Lung (tissue), 12 donors: ENCODE results near the gene CAST. TPM values are rescaled to one million over a fixed set of nuclear protein-coding genes. Genes with fewer than 3 reads are reported as not detected.

Source experiments
- ATAC-seq: fragments of 200-7000 bp; cut with Tn5 transposase; one replicate; pipeline ENCODE4 v1.9.1; 2020; ENCODE audit warnings: moderate number of reproducible peaks; ENCODE audit not compliant: insufficient read depth, low FRiP score
- DNase-seq, 3 donors: peaks; one replicate each; pipeline ENCODE4 v3.0.0-alpha.2; 2013 to 2017
- H3K27ac ChIP-seq, 2 donors: one replicate each; pipeline ENCODE4 v1.5.1; 2013; ENCODE audit warnings: mild to moderate bottlenecking in 2 of 2, moderate library complexity in 2 of 2, control low read depth in 1 of 2, inconsistent platforms in 1 of 2, low read depth in 1 of 2, low read length in 1 of 2
- H3K27me3 ChIP-seq, 3 donors: one replicate each; pipeline ENCODE4 v1.5.1; 2013; ENCODE audit warnings: low read length in 2 of 3; ENCODE audit not compliant: control insufficient read depth in 3 of 3, insufficient read depth in 3 of 3
- H3K36me3 ChIP-seq, 4 donors: one replicate each; pipeline ENCODE4 v1.5.1; 2013; ENCODE audit warnings: low read length in 4 of 4, mild to moderate bottlenecking in 1 of 4, moderate library complexity in 1 of 4; ENCODE audit not compliant: control insufficient read depth in 4 of 4, insufficient read depth in 4 of 4
- H3K4me1 ChIP-seq, 5 donors: one replicate each; pipeline ENCODE4 v1.5.1; 2013; ENCODE audit warnings: low read length in 5 of 5, mild to moderate bottlenecking in 2 of 5, moderate library complexity in 1 of 5; ENCODE audit not compliant: control insufficient read depth in 5 of 5, insufficient read depth in 5 of 5
- H3K4me3 ChIP-seq: one replicate; pipeline ENCODE4 v1.5.1; 2013; ENCODE audit warnings: mild to moderate bottlenecking, control low read depth, moderate library complexity
- H3K9ac ChIP-seq, 2 donors: one replicate each; pipeline ENCODE4 v1.5.1; 2013; ENCODE audit warnings: low read length in 2 of 2, control low read depth in 1 of 2; ENCODE audit not compliant: insufficient read depth in 1 of 2
- H3K9me3 ChIP-seq, 4 donors: one replicate each; pipeline ENCODE4 v1.5.1; 2013; ENCODE audit warnings: low read length in 3 of 4, mild to moderate bottlenecking in 1 of 4, moderate library complexity in 1 of 4; ENCODE audit not compliant: control insufficient read depth in 4 of 4, insufficient read depth in 3 of 4
- CTCF ChIP-seq: IDR thresholded peaks from 2 replicates; pipeline ENCODE4 v1.5.1; 2012; ENCODE audit warnings: mild to moderate bottlenecking; ENCODE audit errors: control extremely low read depth, extremely low read depth
- WGBS, 2 donors: extraction: QIAGEN DNeasy Blood & Tissue Kit; methylation state at CpG; one replicate each; pipeline ENCODE4 v1.1.7; 2013; 5-methylcytosine and 5-hydroxymethylcytosine counted together
- polyA plus RNA-seq, 2 donors: library from polyadenylated mRNA; stranded (reverse); fragments of 200-250 nt; gene quantifications; one replicate each; pipeline ENCODE4 v1.2.1, GENCODE V29; 2013
- total RNA-seq, 2 donors: library from RNA; depleted of rRNA in 1 of 2; stranded (reverse); fragments of >200 nt in 1 of 2; gene quantifications; one replicate each; pipeline ENCODE4 v1.2.1, GENCODE V29; 2014 to 2021
- donor health status: control.
- donor health status: control.
- donor health status: Bipolar disorder and iron deficiency.
- donor health status: healthy.
- donor health status: DM: yes; HTN: yes; CAD: no.

Gene CAST
- total and polyA plus RNA-seq, 4 donors, result 84.8 to 279 (median 184) TPM

- ATAC-seq (no peak), DNase-seq (no peak)
- H3K27ac ChIP-seq, result no peak overlapping the region
- 93 to 95% methylated on average over 4 of the region's 4 CpGs for WGBS, 2 donors
- TF ChIP-seq CTCF, result no peak
- no peaks in the 10 kb centered on the region for H3K27me3 ChIP-seq
- H3K9me3 ChIP-seq, result no peaks in the 10 kb centered on the region
- H3K4me3 ChIP-seq, result no peak overlapping the region
- peaks cover 0 to 7% (median 0%) of the 10 kb centered on the region in 5 donors for H3K4me1 ChIP-seq
- peak overlapping the region in 1 of 2 donors; percentile 11 for H3K9ac ChIP-seq
- H3K36me3 ChIP-seq, result peaks cover 38 to 62% (median 46%) of the 10 kb centered on the region in 4 donors
These were observed 90.8 kb downstream of the CAST start for GRCh38 chr5:96753017-96753397.

GRCh38 chr5:96753848-96754247 is 91.7 kb downstream of the CAST start:
- Histone ChIP-seq H3K4me1 (peaks cover 0 to 7% (median 0%) of the 10 kb centered on the region in 5 donors), H3K4me3 (no peak overlapping the region), H3K36me3 (peaks cover 36 to 65% (median 45%) of the 10 kb centered on the region in 4 donors), H3K9me3 (no peaks in the 10 kb centered on the region), H3K27me3 (no peaks in the 10 kb centered on the region), H3K9ac (no peak overlapping the region), H3K27ac (no peak overlapping the region)
- ATAC-seq (no peak), DNase-seq (no peak)
- 66 to 67% methylated on average over 4 of the region's 4 CpGs for WGBS, 2 donors
- no peak for TF ChIP-seq CTCF

- H3K27ac ChIP-seq, result no peak overlapping the region
- H3K9ac ChIP-seq, result no peak overlapping the region
- H3K4me1 ChIP-seq, result peaks cover 0 to 7% (median 0%) of the 10 kb centered on the region in 5 donors
- H3K36me3 ChIP-seq, result peaks cover 23 to 56% (median 36%) of the 10 kb centered on the region in 4 donors
- ATAC-seq (no peak), DNase-seq (no peak)
- no peak for TF ChIP-seq CTCF
- no peaks in the 10 kb centered on the region for H3K9me3 ChIP-seq
- no peaks in the 10 kb centered on the region for H3K27me3 ChIP-seq
- no peak overlapping the region for H3K4me3 ChIP-seq
- WGBS, 2 donors, result 86 to 94% methylated on average over 5 of the region's 5 CpGs
These were observed 93.7 kb downstream of the CAST start for GRCh38 chr5:96755851-96756250.

GRCh38 chr5:96756985-96757384 is 94.8 kb downstream of the CAST start:
- Histone ChIP-seq H3K9ac (no peak overlapping the region), H3K36me3 (peaks cover 26 to 56% (median 33%) of the 10 kb centered on the region in 4 donors), H3K27ac (peak overlapping the region; percentile 4 to 24), H3K9me3 (no peaks in the 10 kb centered on the region), H3K4me3 (no peak overlapping the region), H3K27me3 (no peaks in the 10 kb centered on the region), H3K4me1 (peaks cover 0 to 7% (median 0%) of the 10 kb centered on the region in 5 donors)
- DNase-seq (no peak), ATAC-seq (no peak)
- TF ChIP-seq CTCF, result no peak
- 77 to 91% methylated on average over 3 of the region's 3 CpGs for WGBS, 2 donors
